Measurements from ENCODE around the gene ACSL5. TPM values are rescaled to one million over a fixed set of nuclear protein-coding genes. Genes with fewer than 3 reads are reported as not detected.

ACSL5 gene
- total and polyA plus RNA-seq, 2 of the 4 experiments (the other 2 are of a cell fraction) = 0.87 to 1.3 TPM

- Histone ChIP-seq H3K18ac (ENCODE audit: low read depth, low read length) (no peak overlapping the region), H2BK20ac (ENCODE audit: low read depth, low read length) (no peak overlapping the region), H4K5ac (ENCODE audit: low read depth, low read length) (no peak overlapping the region), H2AFZ (replicated peaks; ENCODE audit: low read length, poor library complexity) (no peak overlapping the region), H3K4me2 (ENCODE audit: low read depth, low read length) (no peak overlapping the region), H4K20me1 (ENCODE audit: insufficient read depth, low read length) (no peaks in the 10 kb centered on the region), H3K27ac (ENCODE audit: insufficient read depth, low read length) (no peak overlapping the region), H2AK9ac (replicated peaks; ENCODE audit: low read depth, low read length, poor library complexity) (no peak overlapping the region), H3K36me3 (ENCODE audit: control insufficient read depth, insufficient read depth, low read length) (no peaks in the 10 kb centered on the region), H3K23ac (ENCODE audit: low read depth, low read length) (no peak overlapping the region), H3K9me3 (ENCODE audit: control insufficient read depth, insufficient read depth, low read length) (no peaks in the 10 kb centered on the region), H2BK5ac (ENCODE audit: low read depth, low read length, poor library complexity, severe bottlenecking) (no peak overlapping the region), H3K4ac (ENCODE audit: low read depth, low read length) (no peak overlapping the region), H4K8ac (ENCODE audit: low read depth in 2 of 2, low read length in 2 of 2) (no peak overlapping the region), H3K79me1 (ENCODE audit: low read depth in 1 of 2, low read length in 2 of 2) (no peaks in the 10 kb centered on the region), H2AK5ac (ENCODE audit: low read depth, low read length) (no peak overlapping the region), H3K4me1 (ENCODE audit: control insufficient read depth, insufficient read depth, low read length) (peaks cover 2% of the 10 kb centered on the region; the same call in 1 of the 2 replicates), H3K9ac (ENCODE audit: low read depth, low read length) (no peak overlapping the region), H3K27me3 (ENCODE audit: control insufficient read depth, insufficient read depth, low read length) (no peaks in the 10 kb centered on the region), H3K4me3 (ENCODE audit: insufficient read depth, low read depth, low read length) (no peak overlapping the region), H3K9me1 (ENCODE audit: insufficient read depth, low read length) (no peaks in the 10 kb centered on the region), H3K14ac (replicated peaks; ENCODE audit: low read depth, low read length) (no peak overlapping the region), H2BK120ac (ENCODE audit: low read depth, low read length) (no peak overlapping the region), H3K56ac (ENCODE audit: extremely low read depth, insufficient read depth, low read length) (no peak overlapping the region), H2BK15ac (ENCODE audit: low read depth, low read length) (no peak overlapping the region), H4K91ac (ENCODE audit: insufficient read depth, low read depth, low read length) (no peak overlapping the region)
- CTCF ChIA-PET = no interaction called here
- dilution Hi-C loops (cut with HindIII; ENCODE audit: low sequenced_read_pairs, unreplicated experiment) = no loop called here
- TF ChIP-seq CEBPB (IDR thresholded peaks at IDR 0.05; ENCODE audit: low read depth, low read length) (no peak), RCOR1 (IDR thresholded peaks at IDR 0.05; ENCODE audit: insufficient replicate concordance, low read length) (no peak), MAZ (IDR thresholded peaks at IDR 0.05; ENCODE audit: borderline replicate concordance, low read depth, low read length) (no peak), CTCF (conservative IDR thresholded peaks at IDR 0.05; ENCODE audit: low read depth, low read length) (no peak), MXI1 (IDR thresholded peaks at IDR 0.05; ENCODE audit: borderline replicate concordance, low read depth, low read length) (no peak), FOS (IDR thresholded peaks at IDR 0.05; ENCODE audit: low read depth, low read length) (no peak), CHD1 (IDR thresholded peaks at IDR 0.05; ENCODE audit: low read depth, low read length) (no peak), RFX5 (IDR thresholded peaks at IDR 0.05; ENCODE audit: low read depth, low read length) (no peak), POLR2A (IDR thresholded peaks at IDR 0.05; ENCODE audit: low read depth, low read length) (no peak), USF2 (IDR thresholded peaks at IDR 0.05; ENCODE audit: low read depth, low read length) (no peak), MAFK (IDR thresholded peaks at IDR 0.05; ENCODE audit: low read depth, low read length) (no peak), SMC3 (IDR thresholded peaks at IDR 0.05; ENCODE audit: low read depth, low read length) (no peak), RAD21 (IDR thresholded peaks at IDR 0.05; ENCODE audit: low read length) (no peak), ELK1 (IDR thresholded peaks at IDR 0.05; ENCODE audit: borderline replicate concordance, low read depth, low read length) (no peak), NFE2L2 (IDR thresholded peaks at IDR 0.05; ENCODE audit: low read depth, low read length) (no peak), BHLHE40 (IDR thresholded peaks at IDR 0.05; ENCODE audit: low read depth, low read length) (no peak)
- POLR2A ChIA-PET (ENCODE audit: unreplicated experiment) = no interaction called here
- DNase-seq (no peak), ATAC-seq (ENCODE audit: low read depth) (no peak)
- intact Hi-C loops (cut with micrococcal nuclease) = no loop called here
- no TSS peak for BruUV-seq (replicated peaks)
- in situ Hi-C loops (cut with MboI; ENCODE audit: low sequenced_read_pairs) = no loop called here
- no CpG with 5 or more reads among the region's 2 CpGs for WGBS, 2 experiments (ENCODE audit: extremely low coverage in 2 of 2, insufficient read length in 1 of 2)
These were observed 29.0 kb downstream of the ACSL5 start for GRCh38 chr10:112402917-112403316.

Measured in IMR-90 (cell line).